ENCODE data around the gene RAB11FIP4. TPM values are rescaled to one million over a fixed set of nuclear protein-coding genes. Genes with fewer than 3 reads are reported as not detected.

The RAB11FIP4 gene
- total RNA-seq, 1 donor from 2014 or later: 10.2 TPM

DNA sequence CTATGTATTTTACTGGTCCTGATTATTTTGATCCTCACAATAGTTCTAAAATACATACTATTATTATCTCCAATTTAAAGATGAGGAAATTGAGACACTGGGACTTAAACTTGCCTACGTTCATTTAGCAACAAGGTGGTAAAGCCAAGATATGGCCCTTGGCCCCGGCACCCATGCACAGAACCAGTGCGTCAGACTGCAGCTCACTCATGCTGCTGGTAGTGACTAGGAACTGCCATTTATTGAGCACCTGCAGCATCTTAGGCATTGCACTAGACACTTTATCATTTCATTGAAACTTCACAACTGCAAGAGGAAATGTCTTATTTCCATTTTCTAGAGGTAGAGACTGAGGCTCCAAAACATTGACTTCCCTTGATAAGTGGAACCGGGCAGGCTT is 93.3 kb downstream of the RAB11FIP4 start:
- DNase-seq (ENCODE audit: low spot score): no peak
- peaks cover 17% of the 10 kb centered on the region for H3K4me1 Mint-ChIP-seq
- peaks cover 32% of the 10 kb centered on the region for H3K27me3 ChIP-seq
- no peaks in the 10 kb centered on the region for H3K9me3 Mint-ChIP-seq
- no peak overlapping the region for H3K27ac Mint-ChIP-seq
- no peaks in the 10 kb centered on the region for H3K9me3 ChIP-seq (ENCODE audit: low read depth)
- no peak overlapping the region for H3K9ac ChIP-seq
- no peak overlapping the region for H3K4me3 ChIP-seq
- no peak overlapping the region for H2AFZ ChIP-seq (replicated peaks)
- TF ChIP-seq, protein P1, sequence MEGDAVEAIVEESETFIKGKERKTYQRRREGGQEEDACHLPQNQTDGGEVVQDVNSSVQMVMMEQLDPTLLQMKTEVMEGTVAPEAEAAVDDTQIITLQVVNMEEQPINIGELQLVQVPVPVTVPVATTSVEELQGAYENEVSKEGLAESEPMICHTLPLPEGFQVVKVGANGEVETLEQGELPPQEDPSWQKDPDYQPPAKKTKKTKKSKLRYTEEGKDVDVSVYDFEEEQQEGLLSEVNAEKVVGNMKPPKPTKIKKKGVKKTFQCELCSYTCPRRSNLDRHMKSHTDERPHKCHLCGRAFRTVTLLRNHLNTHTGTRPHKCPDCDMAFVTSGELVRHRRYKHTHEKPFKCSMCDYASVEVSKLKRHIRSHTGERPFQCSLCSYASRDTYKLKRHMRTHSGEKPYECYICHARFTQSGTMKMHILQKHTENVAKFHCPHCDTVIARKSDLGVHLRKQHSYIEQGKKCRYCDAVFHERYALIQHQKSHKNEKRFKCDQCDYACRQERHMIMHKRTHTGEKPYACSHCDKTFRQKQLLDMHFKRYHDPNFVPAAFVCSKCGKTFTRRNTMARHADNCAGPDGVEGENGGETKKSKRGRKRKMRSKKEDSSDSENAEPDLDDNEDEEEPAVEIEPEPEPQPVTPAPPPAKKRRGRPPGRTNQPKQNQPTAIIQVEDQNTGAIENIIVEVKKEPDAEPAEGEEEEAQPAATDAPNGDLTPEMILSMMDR (IDR thresholded peaks at IDR 0.05): no peak
- TF ChIP-seq EZH2 (IDR thresholded peaks at IDR 0.05): no peak
- no peak for TF ChIP-seq EZH2phosphoT487 (IDR thresholded peaks at IDR 0.05)
- H3K79me2 ChIP-seq (ENCODE audit: low read depth): no peaks in the 10 kb centered on the region
- H3K27me3 Mint-ChIP-seq (ENCODE audit: insufficient read depth, low read depth): peaks cover 29% of the 10 kb centered on the region
- H3K4me3 Mint-ChIP-seq: no peak overlapping the region
- H3K4me1 ChIP-seq: peaks cover 14% of the 10 kb centered on the region
- peaks cover 24% of the 10 kb centered on the region for H3F3A ChIP-seq (ENCODE audit: low read depth)
- H4K20me1 ChIP-seq (ENCODE audit: low read depth): peaks cover 15% of the 10 kb centered on the region
- no peak overlapping the region for H3K27ac ChIP-seq
- H3K36me3 Mint-ChIP-seq: no peaks in the 10 kb centered on the region
- no peak overlapping the region for H3K4me2 ChIP-seq
- H3K36me3 ChIP-seq: no peaks in the 10 kb centered on the region

- Histone ChIP-seq H3K4me3 (no peak overlapping the region), H3K4me2 (no peak overlapping the region), H3K9me3 (ENCODE audit: low read depth) (no peaks in the 10 kb centered on the region), H3K9ac (no peak overlapping the region), H3K27ac (no peak overlapping the region), H3F3A (ENCODE audit: low read depth) (peaks cover 24% of the 10 kb centered on the region), H4K20me1 (ENCODE audit: low read depth) (peaks cover 26% of the 10 kb centered on the region), H2AFZ (replicated peaks) (no peak overlapping the region), H3K4me1 (peaks cover 17% of the 10 kb centered on the region), H3K27me3 (peaks cover 39% of the 10 kb centered on the region), H3K79me2 (ENCODE audit: low read depth) (peaks cover 6% of the 10 kb centered on the region), H3K36me3 (no peaks in the 10 kb centered on the region)
- no peak for DNase-seq (ENCODE audit: low spot score)
- TF ChIP-seq EZH2phosphoT487 (IDR thresholded peaks at IDR 0.05) (no peak), EZH2 (IDR thresholded peaks at IDR 0.05) (no peak)
- TF ChIP-seq, protein P1 (IDR thresholded peaks at IDR 0.05): no peak
- no peaks in the 10 kb centered on the region for H3K9me3 Mint-ChIP-seq
- H3K4me1 Mint-ChIP-seq: peaks cover 21% of the 10 kb centered on the region
- H3K27me3 Mint-ChIP-seq (ENCODE audit: insufficient read depth, low read depth): peaks cover 37% of the 10 kb centered on the region
- H3K4me3 Mint-ChIP-seq: peak overlapping the region; percentile 90
- H3K36me3 Mint-ChIP-seq: no peaks in the 10 kb centered on the region
- H3K27ac Mint-ChIP-seq: no peak overlapping the region
Measured at GRCh38 chr17:31486351-31487062, 95.0 kb downstream of the RAB11FIP4 start.

DNA sequence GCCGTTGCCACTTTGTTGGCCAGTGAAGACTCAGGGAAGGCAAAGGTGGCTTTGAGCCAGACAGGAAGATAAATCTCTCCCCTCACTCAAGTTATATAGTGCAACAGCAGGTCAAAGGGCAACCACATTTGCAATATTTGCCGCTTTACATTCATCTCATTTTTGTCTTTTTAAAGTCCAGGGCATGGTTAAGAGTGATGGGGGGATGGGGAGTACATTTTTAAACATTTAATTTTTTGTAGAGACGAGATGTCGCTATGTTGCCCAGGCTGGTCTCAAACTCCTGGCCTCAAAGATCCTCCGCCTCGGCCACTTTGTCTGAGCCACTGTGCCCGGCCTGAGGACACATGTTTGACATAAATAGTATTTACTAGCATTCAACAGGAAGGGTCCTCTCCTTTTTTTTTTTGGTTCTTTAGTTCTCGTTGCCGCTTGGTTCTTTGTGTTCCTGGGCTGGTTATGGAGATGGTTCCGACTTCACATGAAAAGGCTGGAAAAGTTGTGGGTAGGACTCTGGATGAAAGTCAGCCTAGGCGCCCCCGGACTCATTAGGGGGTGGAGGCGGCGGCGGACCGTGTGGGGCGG is 95.7 kb downstream of the RAB11FIP4 start:
- no peaks in the 10 kb centered on the region for H3K9me3 ChIP-seq (ENCODE audit: low read depth)
- H3K9ac ChIP-seq: no peak overlapping the region
- H3K9me3 Mint-ChIP-seq: no peaks in the 10 kb centered on the region
- H3K4me1 Mint-ChIP-seq: peaks cover 21% of the 10 kb centered on the region
- H3K79me2 ChIP-seq (ENCODE audit: low read depth): peaks cover 6% of the 10 kb centered on the region
- H4K20me1 ChIP-seq (ENCODE audit: low read depth): peaks cover 26% of the 10 kb centered on the region
- DNase-seq (ENCODE audit: low spot score): no peak
- peak overlapping the region; percentile 99 for H3K4me3 ChIP-seq
- no peak for TF ChIP-seq EZH2phosphoT487 (IDR thresholded peaks at IDR 0.05)
- no peak for TF ChIP-seq EZH2 (IDR thresholded peaks at IDR 0.05)
- TF ChIP-seq, protein P1 (IDR thresholded peaks at IDR 0.05): no peak
- H3K36me3 Mint-ChIP-seq: no peaks in the 10 kb centered on the region
- H3K4me1 ChIP-seq: peaks cover 17% of the 10 kb centered on the region
- H3K27me3 Mint-ChIP-seq (ENCODE audit: insufficient read depth, low read depth): peaks cover 37% of the 10 kb centered on the region
- peak overlapping the region; percentile 51 for H2AFZ ChIP-seq (replicated peaks)
- no peak overlapping the region for H3K27ac Mint-ChIP-seq
- no peak overlapping the region for H3K27ac ChIP-seq
- H3K27me3 ChIP-seq: peaks cover 39% of the 10 kb centered on the region
- H3K4me2 ChIP-seq: peak overlapping the region; percentile 99
- peaks cover 24% of the 10 kb centered on the region for H3F3A ChIP-seq (ENCODE audit: low read depth)
- peak overlapping the region; percentile 90 for H3K4me3 Mint-ChIP-seq
- no peaks in the 10 kb centered on the region for H3K36me3 ChIP-seq

Measured in neural progenitor cell (in vitro differentiated cells).